Gastroesophageal sphincter (tissue), 4 donors: ENCODE measurements around the gene FRMD1. TPM values are rescaled to one million over a fixed set of nuclear protein-coding genes. Genes with fewer than 3 reads are reported as not detected.

ENCODE experiments used
- ATAC-seq: fragments of 150-250 bp; one replicate; pipeline ENCODE4 v1.9.1; 2016; ENCODE audit warnings: mild to moderate bottlenecking, moderate library complexity
- H3K27ac ChIP-seq, 4 donors: fragments of 200-600 bp; sonication (generic) in 3 of 4; 1 replicate in 3 of 4; 2 replicates in 1 of 4; pipeline ENCODE4 v1.5.1; 2016 to 2019
- H3K27me3 ChIP-seq: fragments of 200-600 bp; sonication (generic); one replicate; pipeline ENCODE4 v1.5.1; 2019
- H3K36me3 ChIP-seq, 2 donors: fragments of 200-600 bp; sonication (generic); one replicate each; pipeline ENCODE4 v1.5.1; 2019; ENCODE audit warnings: control low read depth in 1 of 2
- H3K4me1 ChIP-seq, 3 donors: fragments of 200-600 bp; sonication (generic); 1 replicate in 2 of 3; 2 replicates in 1 of 3; pipeline ENCODE4 v1.5.1; 2016 to 2019; ENCODE audit warnings: control low read depth in 2 of 3
- H3K4me3 ChIP-seq, 2 donors: fragments of 200-600 bp; sonication (generic); one replicate each; pipeline ENCODE4 v1.5.1; 2019; ENCODE audit warnings: mild to moderate bottlenecking in 1 of 2, moderate library complexity in 1 of 2
- H3K9me3 ChIP-seq, 3 donors: fragments of 200-600 bp; sonication (generic); one replicate each; pipeline ENCODE4 v1.5.1; 2017 to 2019; ENCODE audit warnings: control low read depth in 2 of 3
- CTCF ChIP-seq, 4 experiments: fragments of 200-600 bp in 2 of 4; fragments of 450-650 bp in 2 of 4; sonication (generic) in 1 of 4; IDR thresholded peaks; one replicate each; pipeline ENCODE4 v1.5.1; 2017 to 2019; ENCODE audit warnings: antibody characterized with exemption in 4 of 4, mild to moderate bottlenecking in 2 of 4, moderate library complexity in 2 of 4
- EP300 ChIP-seq: sonication (generic); formaldehyde crosslinking; IDR thresholded peaks from one replicate; pipeline ENCODE4 v1.6.1; 2017; ENCODE audit warnings: antibody characterized with exemption, mild to moderate bottlenecking
- POLR2A ChIP-seq, 2 donors: fragments of 450-650 bp; IDR thresholded peaks; one replicate each; pipeline ENCODE4 v1.6.1; 2017; ENCODE audit warnings: antibody characterized with exemption in 2 of 2, mild to moderate bottlenecking in 2 of 2, moderate library complexity in 1 of 2
- POLR2AphosphoS5 ChIP-seq: sonication (generic); formaldehyde crosslinking; IDR thresholded peaks from one replicate; pipeline ENCODE4 v1.6.1; 2017; ENCODE audit warnings: antibody characterized with exemption
- WGBS, 2 donors: methylation state at CpG; one replicate each; pipeline ENCODE4 v1.1.5; 2018; ENCODE audit warnings: low coverage in 1 of 2; 5-methylcytosine and 5-hydroxymethylcytosine counted together
- total RNA-seq, 4 donors: library from RNA; depleted of rRNA; stranded (reverse); fragments of >200 nt; gene quantifications; one replicate each; pipeline ENCODE4 v1.1.0, GENCODE V29; 2016

Gene FRMD1
- total RNA-seq, 4 donors from 2014 or later = 0.10 to 0.54 (median 0.23) TPM; not detected in 1

GRCh38 chr6:168073937-168074730, 4.9 kb downstream of the FRMD1 start:
- Histone ChIP-seq H3K36me3 (no peaks in the 10 kb centered on the region), H3K4me3 (no peak overlapping the region), H3K4me1 (peaks cover 0 to 12% (median 0%) of the 10 kb centered on the region in 3 donors), H3K27ac (no peak overlapping the region), H3K27me3 (peaks cover 15% of the 10 kb centered on the region), H3K9me3 (no peaks in the 10 kb centered on the region)
- no peak for ATAC-seq
- 68 to 86% methylated on average over 6 to 7 of the region's 13 CpGs for WGBS, 2 donors
- TF ChIP-seq EP300 (no peak), POLR2AphosphoS5 (no peak), POLR2A (IDR thresholded peaks at IDR 0.05) (no peak), CTCF (IDR thresholded peaks at IDR 0.05) (no peak)

GRCh38 chr6:168072730-168073129, 6.3 kb downstream of the FRMD1 start:
- 63 to 71% methylated on average over 3 of the region's 4 CpGs for WGBS, 2 donors
- no peaks in the 10 kb centered on the region for H3K4me1 ChIP-seq
- no peak for TF ChIP-seq POLR2AphosphoS5
- TF ChIP-seq POLR2A (IDR thresholded peaks at IDR 0.05) = no peak
- TF ChIP-seq CTCF (IDR thresholded peaks at IDR 0.05) = no peak
- ATAC-seq = no peak
- H3K9me3 ChIP-seq = no peaks in the 10 kb centered on the region
- H3K27ac ChIP-seq = no peak overlapping the region
- peaks cover 15% of the 10 kb centered on the region for H3K27me3 ChIP-seq
- H3K36me3 ChIP-seq = no peaks in the 10 kb centered on the region
- H3K4me3 ChIP-seq = no peak overlapping the region

- Histone ChIP-seq H3K27ac (no peak overlapping the region), H3K4me3 (no peak overlapping the region), H3K4me1 (no peaks in the 10 kb centered on the region), H3K9me3 (no peaks in the 10 kb centered on the region), H3K27me3 (peaks cover 15% of the 10 kb centered on the region), H3K36me3 (no peaks in the 10 kb centered on the region)
- no peak for TF ChIP-seq POLR2AphosphoS5
- TF ChIP-seq CTCF (IDR thresholded peaks at IDR 0.05) = no peak
- no peak for TF ChIP-seq POLR2A (IDR thresholded peaks at IDR 0.05)
- TF ChIP-seq EP300 = no peak
- 92 to 94% methylated on average over 6 to 12 of the region's 24 CpGs for WGBS, 2 donors
- no peak for ATAC-seq
Measured at GRCh38 chr6:168072261-168072660, 6.8 kb downstream of the FRMD1 start.

- peaks cover 15% of the 10 kb centered on the region for H3K27me3 ChIP-seq
- TF ChIP-seq EP300 (no peak), POLR2A (IDR thresholded peaks at IDR 0.05) (no peak), CTCF (IDR thresholded peaks at IDR 0.05) (no peak)
- H3K27ac ChIP-seq = no peak overlapping the region
- ATAC-seq = no peak
- WGBS, 2 donors = 80% methylated on average over 5 of the region's 9 CpGs; no CpG with 5 or more reads in 1 of the 2 donors
- H3K36me3 ChIP-seq = no peaks in the 10 kb centered on the region
- H3K9me3 ChIP-seq = no peaks in the 10 kb centered on the region
- H3K4me1 ChIP-seq = no peaks in the 10 kb centered on the region
- H3K4me3 ChIP-seq = no peak overlapping the region
Measured at GRCh38 chr6:168071620-168072019, 7.4 kb downstream of the FRMD1 start.

- TF ChIP-seq POLR2A (IDR thresholded peaks at IDR 0.05) = no peak
- no peak for TF ChIP-seq CTCF (IDR thresholded peaks at IDR 0.05)
- no peak for TF ChIP-seq EP300
- no peak for TF ChIP-seq POLR2AphosphoS5
- no peak overlapping the region for H3K27ac ChIP-seq
- no peaks in the 10 kb centered on the region for H3K9me3 ChIP-seq
- no peak overlapping the region for H3K4me3 ChIP-seq
- ATAC-seq = no peak
- peaks cover 15% of the 10 kb centered on the region for H3K27me3 ChIP-seq
- no peaks in the 10 kb centered on the region for H3K4me1 ChIP-seq
- no peaks in the 10 kb centered on the region for H3K36me3 ChIP-seq
- 100% methylated on average over 1 of the region's 7 CpGs; no CpG with 5 or more reads in 1 of the 2 donors for WGBS, 2 donors
Measured at GRCh38 chr6:168070804-168071203, 8.2 kb downstream of the FRMD1 start.
